Prostate gland (tissue), 2 donors: ENCODE results near the gene ARHGEF39. TPM values are rescaled to one million over a fixed set of nuclear protein-coding genes. Genes with fewer than 3 reads are reported as not detected.

Experiments used
- DNase-seq: peaks from one replicate; pipeline ENCODE4 v3.0.0-alpha.2; 2019; ENCODE audit warnings: low spot score
- H3K27ac ChIP-seq, 2 donors: fragments of 200-600 bp; sonication (generic); 2 replicates each; pipeline ENCODE4 v1.5.1; 2017 to 2019
- H3K27me3 ChIP-seq: fragments of 200-600 bp; sonication (generic); replicated peaks from 2 replicates; pipeline ENCODE4 v1.5.1; 2019; ENCODE audit not compliant: insufficient read depth
- H3K36me3 ChIP-seq, 2 donors: fragments of 200-600 bp; sonication (generic); 1 replicate in 1 of 2; 2 replicates in 1 of 2; pipeline versions ENCODE4 v1.5.1 to v1.8.1; 2017 to 2019
- H3K4me1 ChIP-seq: fragments of 200-600 bp; sonication (generic); replicated peaks from 2 replicates; pipeline ENCODE4 v1.5.1; 2019
- H3K4me3 ChIP-seq, 2 donors: fragments of 200-600 bp; sonication (generic); 2 replicates each; pipeline ENCODE4 v1.5.1; 2017 to 2019
- H3K9me3 ChIP-seq: fragments of 200-600 bp; sonication (generic); 2 replicates; pipeline ENCODE4 v1.5.1; 2017
- CTCF ChIP-seq, 4 experiments: fragments of 200-600 bp in 2 of 4; fragments of 450-650 bp in 2 of 4; sonication (generic) in 2 of 4; IDR thresholded peaks; 1 replicate in 3 of 4; 2 replicates in 1 of 4; pipeline ENCODE4 v1.5.1; 2016 to 2019; ENCODE audit warnings: antibody characterized with exemption in 4 of 4, mild to moderate bottlenecking in 2 of 4, moderate library complexity in 2 of 4
- POLR2A ChIP-seq: fragments of 450-650 bp; IDR thresholded peaks from one replicate; pipeline ENCODE4 v1.6.1; 2016; ENCODE audit warnings: antibody characterized with exemption, mild to moderate bottlenecking
- POLR2AphosphoS5 ChIP-seq: sonication (generic); formaldehyde crosslinking; IDR thresholded peaks from one replicate; pipeline ENCODE4 v1.6.1; 2017; ENCODE audit warnings: antibody characterized with exemption
- whole genome bisulfite sequencing: methylation state at CpG from one replicate; pipeline ENCODE4 v1.1.5; 2018; 5-methylcytosine and 5-hydroxymethylcytosine counted together
- intact Hi-C: fragments of 100-400 bp; cut with DNase I; formaldehyde crosslinking; loops from one replicate; pipeline ENCODE4 v1.14.2; 2022
- total RNA-seq, 2 donors: library from RNA; depleted of rRNA; stranded (reverse); fragments of >200 nt; gene quantifications; one replicate each; pipeline ENCODE4 v1.1.0, GENCODE V29; 2016

Gene ARHGEF39
- total RNA-seq, 2 donors from 2014 or later: 1.1 to 1.8 TPM

- Histone ChIP-seq H3K36me3 (no peaks in the 10 kb centered on the region), H3K4me3 (no peak overlapping the region), H3K27me3 (no peaks in the 10 kb centered on the region), H3K9me3 (no peaks in the 10 kb centered on the region), H3K27ac (peak overlapping the region in 1 of 2 donors; percentile 93), H3K4me1 (no peaks in the 10 kb centered on the region)
- intact Hi-C loops: loop anchor here (5.0 kb wide), 1 partner anchor 76 kb away; the partner anchor contains the start of genes CREB3 and TLN1
- 84% methylated on average over 17 of the region's 17 CpGs for WGBS
- no peak for DNase-seq
- no peak for TF ChIP-seq POLR2AphosphoS5
- TF ChIP-seq POLR2A: no peak
- no peak for TF ChIP-seq CTCF (IDR thresholded peaks at IDR 0.05)
These were observed 8.6 kb downstream of the ARHGEF39 start for GRCh38 chr9:35656348-35656747.

- H3K9me3 ChIP-seq: no peaks in the 10 kb centered on the region
- no peak for TF ChIP-seq CTCF (IDR thresholded peaks at IDR 0.05)
- no peak for TF ChIP-seq POLR2AphosphoS5
- no peak for TF ChIP-seq POLR2A
- 89% methylated on average over 2 of the region's 2 CpGs for WGBS
- no peak for DNase-seq
- H3K27ac ChIP-seq: no peak overlapping the region
- H3K4me3 ChIP-seq: no peak overlapping the region
- intact Hi-C loops: no loop called here
- no peaks in the 10 kb centered on the region for H3K36me3 ChIP-seq
- no peaks in the 10 kb centered on the region for H3K4me1 ChIP-seq
- H3K27me3 ChIP-seq: no peaks in the 10 kb centered on the region
These were observed 11.4 kb downstream of the ARHGEF39 start for GRCh38 chr9:35653611-35654010.

GRCh38 chr9:35652829-35653209 lies 12.2 kb downstream of the ARHGEF39 start:
- no peak overlapping the region for H3K4me3 ChIP-seq
- intact Hi-C loops: no loop called here
- H3K9me3 ChIP-seq: no peaks in the 10 kb centered on the region
- DNase-seq: no peak
- TF ChIP-seq POLR2A (no peak), POLR2AphosphoS5 (no peak), CTCF (IDR thresholded peaks at IDR 0.05) (no peak)
- H3K4me1 ChIP-seq: no peaks in the 10 kb centered on the region
- H3K36me3 ChIP-seq: no peaks in the 10 kb centered on the region
- H3K27ac ChIP-seq: no peak overlapping the region
- 86% methylated on average over 8 of the region's 8 CpGs for WGBS
- H3K27me3 ChIP-seq: no peaks in the 10 kb centered on the region

- Histone ChIP-seq H3K27me3 (no peaks in the 10 kb centered on the region), H3K4me3 (no peak overlapping the region), H3K4me1 (peaks cover 1% of the 10 kb centered on the region), H3K27ac (no peak overlapping the region), H3K9me3 (no peaks in the 10 kb centered on the region), H3K36me3 (no peaks in the 10 kb centered on the region)
- WGBS: 80% methylated on average over 7 of the region's 7 CpGs
- no peak for TF ChIP-seq POLR2AphosphoS5
- no peak for TF ChIP-seq POLR2A
- no peak for TF ChIP-seq CTCF (IDR thresholded peaks at IDR 0.05)
- no peak for DNase-seq
- intact Hi-C loops: no loop called here
These were observed 12.8 kb downstream of the ARHGEF39 start for GRCh38 chr9:35651956-35652828.
